ENCODE results near the gene GOLM1.

Gene GOLM1

DNA sequence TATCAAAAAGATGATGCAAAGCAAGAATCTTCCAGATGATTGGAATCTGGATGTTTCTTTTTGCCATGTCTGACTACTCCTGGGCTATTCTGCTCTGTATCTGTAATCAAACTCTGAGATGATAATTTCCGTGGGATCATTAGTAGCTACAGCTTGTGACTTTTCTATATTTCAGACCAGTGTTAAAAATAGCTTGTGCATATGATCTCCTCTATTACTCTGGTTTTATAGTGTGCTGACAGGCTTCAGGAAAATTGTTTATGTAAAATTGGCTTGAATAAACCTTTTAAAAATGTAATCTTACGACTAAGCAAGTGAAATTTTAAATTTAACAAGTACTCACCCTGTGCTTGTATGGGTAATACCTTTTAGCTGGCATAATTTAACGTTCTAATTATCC lies 118.0 kb downstream of the GOLM1 start:
- H3K4me3 ChIP-seq (ENCODE audit: low read depth, low read length), result no peak overlapping the region
- TF ChIP-seq, protein P1, sequence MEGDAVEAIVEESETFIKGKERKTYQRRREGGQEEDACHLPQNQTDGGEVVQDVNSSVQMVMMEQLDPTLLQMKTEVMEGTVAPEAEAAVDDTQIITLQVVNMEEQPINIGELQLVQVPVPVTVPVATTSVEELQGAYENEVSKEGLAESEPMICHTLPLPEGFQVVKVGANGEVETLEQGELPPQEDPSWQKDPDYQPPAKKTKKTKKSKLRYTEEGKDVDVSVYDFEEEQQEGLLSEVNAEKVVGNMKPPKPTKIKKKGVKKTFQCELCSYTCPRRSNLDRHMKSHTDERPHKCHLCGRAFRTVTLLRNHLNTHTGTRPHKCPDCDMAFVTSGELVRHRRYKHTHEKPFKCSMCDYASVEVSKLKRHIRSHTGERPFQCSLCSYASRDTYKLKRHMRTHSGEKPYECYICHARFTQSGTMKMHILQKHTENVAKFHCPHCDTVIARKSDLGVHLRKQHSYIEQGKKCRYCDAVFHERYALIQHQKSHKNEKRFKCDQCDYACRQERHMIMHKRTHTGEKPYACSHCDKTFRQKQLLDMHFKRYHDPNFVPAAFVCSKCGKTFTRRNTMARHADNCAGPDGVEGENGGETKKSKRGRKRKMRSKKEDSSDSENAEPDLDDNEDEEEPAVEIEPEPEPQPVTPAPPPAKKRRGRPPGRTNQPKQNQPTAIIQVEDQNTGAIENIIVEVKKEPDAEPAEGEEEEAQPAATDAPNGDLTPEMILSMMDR (IDR thresholded peaks at IDR 0.05; ENCODE audit: low read depth, low read length), result no peak

DNA sequence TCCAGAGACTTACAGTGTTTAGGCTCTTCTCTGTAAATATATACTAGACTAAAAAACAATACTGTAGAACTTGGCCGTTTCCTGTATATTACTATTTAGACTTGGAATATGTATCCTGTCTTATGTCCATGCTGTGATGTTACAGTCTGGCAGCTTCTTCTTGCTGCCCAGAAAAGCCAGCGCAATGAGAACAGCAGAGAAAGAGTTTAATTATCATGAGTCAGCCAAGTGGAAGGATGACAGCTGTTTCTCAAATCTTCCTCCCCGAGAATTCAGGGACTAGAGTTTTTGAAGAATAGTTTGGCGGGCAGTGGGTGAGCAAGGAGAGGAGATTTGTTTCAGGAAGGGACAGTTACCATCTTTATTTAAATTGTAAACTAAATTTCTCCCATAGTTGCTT lies 120.9 kb downstream of the GOLM1 start:
- no peak overlapping the region for H3K4me3 ChIP-seq (ENCODE audit: low read depth, low read length)
- TF ChIP-seq, protein P1 (IDR thresholded peaks at IDR 0.05; ENCODE audit: low read depth, low read length), result no peak

All from WI38 (cell line).